ENCODE measurements around the gene TAF1C. TPM values are rescaled to one million over a fixed set of nuclear protein-coding genes. Genes with fewer than 3 reads are reported as not detected.

Gene TAF1C
- total RNA-seq, 1 donor from 2014 or later = 14.1 TPM

GRCh38 chr16:84137769-84138357 lies 49.0 kb downstream of the TAF1C start:
- H3K4me3 ChIP-seq (ENCODE audit: low read length in 3 of 3) = no peak overlapping the region
- no peaks in the 10 kb centered on the region for H3K27me3 ChIP-seq (ENCODE audit: control insufficient read depth in 3 of 3, insufficient read depth in 3 of 3, low read length in 3 of 3)
- peak overlapping the region in 2 of 3 donors; percentile 3 to 77 for H3K9ac ChIP-seq (ENCODE audit: low read depth in 1 of 3, low read length in 3 of 3)
- peaks cover 10 to 23% (median 18%) of the 10 kb centered on the region in 3 donors for H3K4me1 ChIP-seq (ENCODE audit: control insufficient read depth in 3 of 3, insufficient read depth in 3 of 3, low read length in 3 of 3)
- no peak overlapping the region for H3K27ac ChIP-seq (ENCODE audit: low read depth, low read length)
- H3K9me3 ChIP-seq (ENCODE audit: control insufficient read depth in 3 of 3, low read length in 3 of 3) = no peaks in the 10 kb centered on the region
- H3K36me3 ChIP-seq (ENCODE audit: control insufficient read depth in 3 of 3, insufficient read depth in 3 of 3, low read length in 3 of 3) = peaks cover 0 to 2% (median 0%) of the 10 kb centered on the region in 3 donors

GRCh38 chr16:84137287-84137686 lies 49.6 kb downstream of the TAF1C start:
- Histone ChIP-seq H3K27ac (ENCODE audit: low read depth, low read length) (no peak overlapping the region), H3K27me3 (ENCODE audit: control insufficient read depth in 3 of 3, insufficient read depth in 3 of 3, low read length in 3 of 3) (no peaks in the 10 kb centered on the region), H3K9me3 (ENCODE audit: control insufficient read depth in 3 of 3, low read length in 3 of 3) (no peaks in the 10 kb centered on the region), H3K9ac (ENCODE audit: low read depth in 1 of 3, low read length in 3 of 3) (no peak overlapping the region), H3K4me1 (ENCODE audit: control insufficient read depth in 3 of 3, insufficient read depth in 3 of 3, low read length in 3 of 3) (peaks cover 10 to 23% (median 18%) of the 10 kb centered on the region in 3 donors), H3K4me3 (ENCODE audit: low read length in 3 of 3) (no peak overlapping the region), H3K36me3 (ENCODE audit: control insufficient read depth in 3 of 3, insufficient read depth in 3 of 3, low read length in 3 of 3) (peaks cover 0 to 2% (median 0%) of the 10 kb centered on the region in 3 donors)

DNA sequence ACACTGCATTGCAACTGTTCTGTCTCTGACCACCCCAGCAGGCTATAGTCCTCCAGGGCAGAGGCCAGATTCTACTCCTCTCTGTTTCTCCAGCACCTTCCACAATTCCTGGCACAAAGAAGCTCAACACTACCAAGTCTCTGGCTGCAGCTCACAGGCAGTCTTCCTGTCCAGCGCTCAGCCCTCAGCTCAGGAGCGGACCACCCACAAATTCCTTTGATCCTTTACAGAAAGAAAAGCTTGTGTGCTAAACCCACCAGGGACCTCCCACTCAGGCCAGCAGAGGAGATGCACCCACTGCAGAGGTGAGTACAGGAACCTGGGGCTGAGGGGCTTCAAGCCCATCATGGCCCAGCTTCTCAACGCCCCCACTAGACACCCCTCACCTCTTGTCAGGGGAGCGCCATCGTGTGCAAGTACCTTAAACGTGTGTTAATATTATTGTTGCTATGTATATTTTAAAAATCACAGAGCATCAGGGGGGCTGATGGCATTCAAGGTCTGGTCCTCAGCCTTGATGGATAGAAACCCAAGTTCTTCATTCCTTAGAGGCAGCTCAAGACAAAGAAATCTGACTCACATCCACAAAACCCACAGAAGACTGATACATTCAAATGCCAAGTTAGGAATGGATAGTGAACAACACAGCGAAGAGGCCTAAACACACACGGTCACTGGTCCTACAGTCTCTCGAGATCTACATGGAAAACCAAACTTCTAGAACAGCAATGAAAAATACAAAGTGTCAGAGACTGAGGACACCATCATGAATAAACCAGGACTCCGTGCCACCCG lies 50.3 kb downstream of the TAF1C start:
- H3K27ac ChIP-seq (ENCODE audit: low read depth, low read length) = no peak overlapping the region
- H3K4me1 ChIP-seq (ENCODE audit: control insufficient read depth in 3 of 3, insufficient read depth in 3 of 3, low read length in 3 of 3) = peaks cover 10 to 20% (median 13%) of the 10 kb centered on the region in 3 donors
- H3K4me3 ChIP-seq (ENCODE audit: low read length in 3 of 3) = no peak overlapping the region
- no peaks in the 10 kb centered on the region for H3K27me3 ChIP-seq (ENCODE audit: control insufficient read depth in 3 of 3, insufficient read depth in 3 of 3, low read length in 3 of 3)
- H3K9ac ChIP-seq (ENCODE audit: low read depth in 1 of 3, low read length in 3 of 3) = no peak overlapping the region
- peaks cover 0 to 2% (median 0%) of the 10 kb centered on the region in 3 donors for H3K36me3 ChIP-seq (ENCODE audit: control insufficient read depth in 3 of 3, insufficient read depth in 3 of 3, low read length in 3 of 3)
- no peaks in the 10 kb centered on the region for H3K9me3 ChIP-seq (ENCODE audit: control insufficient read depth in 3 of 3, low read length in 3 of 3)

DNA sequence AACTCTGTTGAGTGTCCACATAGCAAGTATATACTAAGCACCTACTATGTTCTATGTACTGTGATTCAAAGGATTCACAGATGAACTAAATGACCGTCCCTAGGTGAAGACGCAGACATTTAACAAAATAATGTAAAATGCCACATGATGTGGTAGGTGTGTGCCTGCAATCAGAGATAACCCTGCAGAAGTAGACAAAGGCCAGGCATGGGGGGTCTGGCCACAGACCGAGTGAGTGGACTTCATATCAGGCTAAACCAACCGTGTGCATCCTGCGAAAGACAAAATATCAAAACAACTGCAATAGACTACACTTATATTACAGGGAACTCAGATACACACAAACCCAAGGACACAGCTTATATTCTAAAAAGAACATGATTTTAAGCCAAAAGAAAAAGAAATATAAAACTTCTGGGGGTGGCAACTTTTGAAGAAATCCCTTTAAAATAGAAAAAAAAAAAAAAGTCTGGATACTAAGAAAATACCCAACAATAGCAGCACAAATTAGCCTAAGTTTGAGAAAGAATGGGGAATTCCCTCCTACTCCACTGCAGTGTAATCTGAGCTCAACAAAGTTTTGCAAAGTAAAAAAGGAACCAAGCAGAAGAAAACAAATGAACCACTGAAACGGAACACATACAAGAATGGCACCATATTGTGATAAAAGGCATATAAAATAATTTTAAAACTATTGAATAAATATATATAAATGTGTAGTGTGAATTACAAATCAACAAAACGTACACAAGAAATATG lies 54.2 kb downstream of the TAF1C start:
- peaks cover 15 to 20% (median 18%) of the 10 kb centered on the region in 3 donors for H3K36me3 ChIP-seq (ENCODE audit: control insufficient read depth in 3 of 3, insufficient read depth in 3 of 3, low read length in 3 of 3)
- no peaks in the 10 kb centered on the region for H3K27me3 ChIP-seq (ENCODE audit: control insufficient read depth in 3 of 3, insufficient read depth in 3 of 3, low read length in 3 of 3)
- H3K27ac ChIP-seq (ENCODE audit: low read depth, low read length) = no peak overlapping the region
- H3K4me1 ChIP-seq (ENCODE audit: control insufficient read depth in 3 of 3, insufficient read depth in 3 of 3, low read length in 3 of 3) = peaks cover 0 to 2% (median 0%) of the 10 kb centered on the region in 3 donors
- no peaks in the 10 kb centered on the region for H3K9me3 ChIP-seq (ENCODE audit: control insufficient read depth in 3 of 3, low read length in 3 of 3)
- no peak overlapping the region for H3K4me3 ChIP-seq (ENCODE audit: low read length in 3 of 3)
- H3K9ac ChIP-seq (ENCODE audit: low read depth in 1 of 3, low read length in 3 of 3) = no peak overlapping the region

DNA sequence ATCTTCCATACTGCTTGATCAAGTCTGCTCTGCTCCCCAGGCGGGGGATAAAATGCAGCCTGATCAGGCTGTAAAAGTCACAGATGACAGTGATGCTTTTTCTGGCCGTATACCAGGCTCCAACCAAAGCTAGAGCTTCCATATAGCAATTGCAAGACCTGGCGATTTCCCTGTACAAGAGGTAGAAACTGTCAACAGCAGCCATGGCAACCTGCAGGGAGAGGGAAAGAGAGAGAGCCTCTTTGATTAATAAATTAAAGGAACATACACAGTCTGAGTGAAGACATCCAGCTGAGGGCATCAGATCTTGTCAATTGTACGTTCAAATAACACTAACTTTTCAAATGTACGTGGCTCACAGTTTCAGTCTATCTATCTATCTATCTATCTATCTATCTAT lies 55.7 kb downstream of the TAF1C start:
- Histone ChIP-seq H3K36me3 (ENCODE audit: control insufficient read depth in 3 of 3, insufficient read depth in 3 of 3, low read length in 3 of 3) (peaks cover 15 to 28% (median 24%) of the 10 kb centered on the region in 3 donors), H3K9ac (ENCODE audit: low read depth in 1 of 3, low read length in 3 of 3) (no peak overlapping the region), H3K9me3 (ENCODE audit: control insufficient read depth in 3 of 3, low read length in 3 of 3) (no peaks in the 10 kb centered on the region)

More for the DNA sequence above, 55.7 kb downstream of the TAF1C start:
- Histone ChIP-seq H3K27ac (ENCODE audit: low read depth, low read length) (no peak overlapping the region), H3K27me3 (ENCODE audit: control insufficient read depth in 3 of 3, insufficient read depth in 3 of 3, low read length in 3 of 3) (no peaks in the 10 kb centered on the region), H3K4me1 (ENCODE audit: control insufficient read depth in 3 of 3, insufficient read depth in 3 of 3, low read length in 3 of 3) (no peaks in the 10 kb centered on the region), H3K4me3 (ENCODE audit: low read length in 3 of 3) (no peak overlapping the region)

Other genes starting within 250 kb of the TAF1C start
- 0.52 TPM for gene OSGIN1, start 233.8 kb downstream of the TAF1C start, total RNA-seq
- gene NECAB2, start 218.8 kb downstream of the TAF1C start, total RNA-seq = not detected
- not detected for gene SLC38A8, start 144.3 kb downstream of the TAF1C start, total RNA-seq
- gene MBTPS1, start 70.1 kb downstream of the TAF1C start, total RNA-seq = 76.7 TPM
- 17.2 TPM for gene HSDL1, start 41.9 kb downstream of the TAF1C start, total RNA-seq
- gene DNAAF1, start 41.7 kb downstream of the TAF1C start, total RNA-seq = not detected
- gene ADAD2, start 4.1 kb upstream of the TAF1C start, total RNA-seq = not detected
- not detected for gene KCNG4, start 53.0 kb upstream of the TAF1C start, total RNA-seq
- gene WFDC1, start 107.8 kb upstream of the TAF1C start, total RNA-seq = 1.6 TPM
- not detected for gene ATP2C2, start 181.5 kb upstream of the TAF1C start, total RNA-seq

Data from skeletal muscle tissue (tissue), 4 donors.